HepG2 (cell line): ENCODE measurements around the gene CDKN1A. TPM values are rescaled to one million over a fixed set of nuclear protein-coding genes. Genes with fewer than 3 reads are reported as not detected.
A peak's percentile ranks its signal among the peaks of the same experiment; 100 is the strongest.

Source experiments
- AGO2 ChIP-seq: fragments of 200-400 bp; formaldehyde crosslinking; optimal IDR thresholded peaks from 2 replicates; pipeline ENCODE3; 2017; ENCODE audit warnings: mild to moderate bottlenecking, low read depth, low read length, moderate library complexity
- ARID3A ChIP-seq: IDR thresholded peaks from 2 replicates; pipeline ENCODE4 v1.6.1; 2012; ENCODE audit warnings: low read depth, low read length, improper control_type of control experiment
- ARNTL ChIP-seq: sonication (generic); formaldehyde crosslinking; IDR thresholded peaks from 2 replicates; pipeline ENCODE4 v1.4.0; 2020; ENCODE audit warnings: mild to moderate bottlenecking, missing genetic modification reagents
- FOSL1 ChIP-seq: sonication (generic); formaldehyde crosslinking; IDR thresholded peaks from 2 replicates; pipeline ENCODE4 v1.9.0; 2021; ENCODE audit warnings: missing genetic modification reagents, borderline replicate concordance
- FOXK2 ChIP-seq: fragments of 450-650 bp; IDR thresholded peaks from 2 replicates; pipeline ENCODE4 v1.6.1; 2016
- GABPA ChIP-seq, 2 experiments: IDR thresholded peaks; 2 replicates each; pipeline ENCODE4 v1.6.1; 2011 to 2016; ENCODE audit warnings: low read depth in 2 of 2, low read length in 1 of 2, missing biosample characterization in 1 of 2, missing genetic modification characterization in 1 of 2
- HBP1 ChIP-seq: IDR thresholded peaks from 2 replicates; pipeline ENCODE4 v1.6.1; 2016; ENCODE audit warnings: low read depth, control low read depth
- NCOA2 ChIP-seq: sonication (generic); formaldehyde crosslinking; IDR thresholded peaks from 2 replicates; pipeline ENCODE4 v1.8.0; 2022; ENCODE audit warnings: inconsistent platforms
- POLR2G ChIP-seq: fragments of 200-400 bp; formaldehyde crosslinking; IDR thresholded peaks from 2 replicates; pipeline ENCODE4 v1.6.1; 2018; ENCODE audit warnings: mild to moderate bottlenecking, low read depth, low read length, moderate library complexity
- SAFB2 ChIP-seq: sonication (generic); formaldehyde crosslinking; IDR thresholded peaks from 2 replicates; pipeline ENCODE4 v1.5.1; 2020; ENCODE audit warnings: missing genetic modification reagents, low read depth, mild to moderate bottlenecking, borderline replicate concordance
- SOX5 ChIP-seq: IDR thresholded peaks from 2 replicates; pipeline ENCODE4 v1.6.1; 2016; ENCODE audit warnings: borderline replicate concordance
- SSRP1 ChIP-seq: IDR thresholded peaks from 2 replicates; pipeline ENCODE4 v1.6.1; 2016; ENCODE audit warnings: control low read depth
- TBX2 ChIP-seq: sonication (generic); formaldehyde crosslinking; IDR thresholded peaks from 2 replicates; pipeline ENCODE4 v1.5.0; 2020; ENCODE audit warnings: missing genetic modification reagents, mild to moderate bottlenecking, borderline replicate concordance
- WIZ ChIP-seq: sonication (generic); formaldehyde crosslinking; IDR thresholded peaks from 2 replicates; pipeline ENCODE4 v1.5.1; 2020; ENCODE audit warnings: mild to moderate bottlenecking, missing genetic modification reagents
- ZBED4 ChIP-seq: sonication (generic); formaldehyde crosslinking; IDR thresholded peaks from 2 replicates; pipeline ENCODE4 v1.4.0; 2020; ENCODE audit warnings: missing genetic modification reagents, borderline replicate concordance
- ZGPAT ChIP-seq: IDR thresholded peaks from 2 replicates; pipeline ENCODE4 v1.6.1; 2016; ENCODE audit warnings: mild to moderate bottlenecking
- ZNF251 ChIP-seq: sonication (generic); formaldehyde crosslinking; IDR thresholded peaks from 2 replicates; pipeline ENCODE4 v1.9.0; 2021; ENCODE audit warnings: mild to moderate bottlenecking, missing genetic modification reagents
- ZNF296 ChIP-seq: sonication (generic); formaldehyde crosslinking; conservative IDR thresholded peaks from 2 replicates; pipeline ENCODE4 v1.5.0; 2020; ENCODE audit warnings: mild to moderate bottlenecking, missing genetic modification reagents
- ZNF335 ChIP-seq: sonication (generic); formaldehyde crosslinking; IDR thresholded peaks from 2 replicates; pipeline ENCODE4 v1.4.0; 2020; ENCODE audit warnings: missing genetic modification reagents
- ZNF484 ChIP-seq: sonication (generic); formaldehyde crosslinking; IDR thresholded peaks from 2 replicates; pipeline ENCODE4 v1.5.1; 2020; ENCODE audit warnings: mild to moderate bottlenecking, low read depth, missing genetic modification reagents, borderline replicate concordance
- ZNF780A ChIP-seq: sonication (generic); formaldehyde crosslinking; IDR thresholded peaks from 2 replicates; pipeline ENCODE4 v1.8.0; 2022; ENCODE audit warnings: mild to moderate bottlenecking, missing genetic modification reagents, moderate library complexity
- polyA plus RNA-seq, 8 experiments: library from polyadenylated mRNA; depleted of rRNA in 3 of 8; stranded (reverse) in 7 of 8; unstranded in 1 of 8; fragments of >200 nt; fragmentation: Illumina TruSeq in 4 of 8; extraction: Trizol in 4 of 8; gene quantifications; 2 replicates each; pipeline versions ENCODE4 v1.2.1 to v1.2.3, GENCODE V29; 2011 to 2016; ENCODE audit warnings: low read depth in 4 of 8, missing spikeins in 1 of 8, mixed read lengths in 1 of 8; ENCODE audit not compliant: insufficient read depth in 1 of 8
- total RNA-seq, 5 experiments: library from RNA; depleted of rRNA; stranded (reverse); fragments of >200 nt; fragmentation: Illumina TruSeq; extraction: Trizol; gene quantifications; 2 replicates each; pipeline ENCODE4 v1.2.3, GENCODE V29; 2016; ENCODE audit warnings: low read depth in 1 of 5

The CDKN1A gene
- total and polyA plus RNA-seq, 2 of the 13 experiments (the other 11 are each of a cell fraction or from before 2014, with no cell fraction given) = 60.7 to 92.1 TPM

GRCh38 chr6:36682328-36683144 lies 4.0 kb downstream of the CDKN1A start (continued):
- TF ChIP-seq POLR2G (0 out of 2 replicates have a peak, but pooled peaks have one; percentile 30), ZBED4 (no peak), ZNF780A (CRISPR knock-in tag) (no peak), ZGPAT (CRISPR knock-in tag) (0 out of 2 replicates have a peak, but pooled peaks have one; percentile 32), SOX5 (peak; percentile 51; the same call in 1 of the 2 replicates), ZNF484 (CRISPR knock-in tag) (no peak), ZNF296 (CRISPR knock-in tag) (peak; percentile 22; the same call in 1 of the 2 replicates), ARID3A (0 out of 2 replicates have a peak, but pooled peaks have one; percentile 31), TBX2 (peak; percentile 85), SSRP1 (CRISPR knock-in tag) (0 out of 2 replicates have a peak, but pooled peaks have one; percentile 5), NCOA2 (no peak), GABPA (IDR thresholded peaks at IDR 0.05; ENCODE audit: low read depth, low read length) (no peak), GABPA (CRISPR knock-in tag; IDR thresholded peaks at IDR 0.05; ENCODE audit: low read depth) (0 out of 2 replicates have a peak, but pooled peaks have one; percentile 15), ARNTL (peak; percentile 29; the same call in 1 of the 2 replicates), FOSL1 (CRISPR knock-in tag) (peak; percentile 69), HBP1 (CRISPR knock-in tag) (0 out of 2 replicates have a peak, but pooled peaks have one; percentile 37), ZNF251 (no peak), AGO2 (peak; percentile 75), WIZ (peak; percentile 7; the same call in 1 of the 2 replicates), ZNF335 (peak; percentile 38; the same call in 1 of the 2 replicates), SAFB2 (CRISPR knock-in tag) (0 out of 2 replicates have a peak, but pooled peaks have one; percentile 16), FOXK2 (no peak)
